H9 (cell line): ENCODE results near the gene RAP1GAP. TPM values are rescaled to one million over a fixed set of nuclear protein-coding genes. Genes with fewer than 3 reads are reported as not detected.

ENCODE experiments used
- DNase-seq: peaks from one replicate; pipeline ENCODE4 v3.0.0-alpha.2; 2017
- H2AFZ ChIP-seq: one replicate; pipeline ENCODE4 v1.6.1; 2013; ENCODE audit warnings: mild to moderate bottlenecking, low read length, control low read depth, moderate library complexity
- H2AK5ac ChIP-seq: 2 replicates; pipeline ENCODE4 v1.6.1; 2013; ENCODE audit warnings: low read length, control low read depth, mixed read lengths; ENCODE audit not compliant: insufficient read length
- H2BK120ac ChIP-seq: one replicate; pipeline ENCODE4 v1.6.1; 2013; ENCODE audit warnings: low read depth, mild to moderate bottlenecking, low read length, control low read depth, inconsistent platforms; ENCODE audit not compliant: poor library complexity, severe bottlenecking
- H2BK12ac ChIP-seq: 2 replicates; pipeline ENCODE4 v1.6.1; 2013; ENCODE audit warnings: low read length, control low read depth, mixed read lengths, low read depth; ENCODE audit not compliant: insufficient read length
- H2BK15ac ChIP-seq: 2 replicates; pipeline ENCODE4 v1.6.1; 2013; ENCODE audit warnings: low read depth, low read length, control low read depth
- H2BK20ac ChIP-seq: one replicate; pipeline ENCODE4 v1.6.1; 2013; ENCODE audit warnings: low read depth, mild to moderate bottlenecking, low read length, control low read depth, inconsistent platforms; ENCODE audit not compliant: poor library complexity, severe bottlenecking
- H2BK5ac ChIP-seq: 2 replicates; pipeline ENCODE4 v1.6.1; 2013; ENCODE audit warnings: low read length, control low read depth, mixed read lengths; ENCODE audit not compliant: insufficient read length
- H3K14ac ChIP-seq: 2 replicates; pipeline ENCODE4 v1.6.1; 2013; ENCODE audit warnings: low read length, control low read depth; ENCODE audit not compliant: insufficient read depth
- H3K18ac ChIP-seq: 2 replicates; pipeline ENCODE4 v1.6.1; 2013; ENCODE audit warnings: low read depth, mild to moderate bottlenecking, mixed read lengths, low read length, control low read depth; ENCODE audit not compliant: insufficient read length
- H3K23ac ChIP-seq: 2 replicates; pipeline ENCODE4 v1.6.1; 2013; ENCODE audit warnings: low read length, control low read depth, mixed read lengths, low read depth; ENCODE audit not compliant: insufficient read length
- H3K23me2 ChIP-seq: 2 replicates; pipeline ENCODE4 v1.6.1; 2013; ENCODE audit warnings: low read depth, mild to moderate bottlenecking, mixed read lengths, low read length, control low read depth; ENCODE audit not compliant: insufficient read length, poor library complexity, severe bottlenecking
- H3K27ac ChIP-seq: 2 replicates; pipeline ENCODE4 v1.5.1; 2013; ENCODE audit warnings: low read length, control low read depth, mixed read lengths, low read depth; ENCODE audit not compliant: insufficient read length
- H3K27me3 ChIP-seq: 2 replicates; pipeline ENCODE4 v1.6.1; 2013; ENCODE audit warnings: low read length, control low read depth, inconsistent platforms; ENCODE audit not compliant: insufficient read depth
- H3K4ac ChIP-seq: 2 replicates; pipeline ENCODE4 v1.6.1; 2013; ENCODE audit warnings: low read depth, mild to moderate bottlenecking, control low read depth, inconsistent platforms, low read length, moderate library complexity
- H3K4me1 ChIP-seq: 2 replicates; pipeline ENCODE4 v1.6.1; 2013; ENCODE audit warnings: low read length, control low read depth, inconsistent platforms; ENCODE audit not compliant: insufficient read depth
- H3K4me2 ChIP-seq: 2 replicates; pipeline ENCODE4 v1.6.1; 2013; ENCODE audit warnings: low read length, control low read depth, mixed read lengths; ENCODE audit not compliant: insufficient read length, insufficient read depth
- H3K56ac ChIP-seq: 2 replicates; pipeline ENCODE4 v1.6.1; 2013; ENCODE audit warnings: low read depth, mild to moderate bottlenecking, mixed read lengths, low read length, control low read depth; ENCODE audit not compliant: insufficient read length
- H3K79me1 ChIP-seq: 2 replicates; pipeline ENCODE4 v1.6.1; 2013; ENCODE audit warnings: low read depth, mild to moderate bottlenecking, moderate library complexity, low read length, control low read depth, inconsistent platforms; ENCODE audit not compliant: insufficient read depth, poor library complexity, severe bottlenecking
- H3K79me2 ChIP-seq: 2 replicates; pipeline ENCODE4 v1.6.1; 2013; ENCODE audit warnings: low read length, control low read depth, inconsistent platforms; ENCODE audit not compliant: insufficient read depth
- H3K9ac ChIP-seq: 2 replicates; pipeline ENCODE4 v1.6.1; 2013; ENCODE audit warnings: low read length, control low read depth, mixed read lengths; ENCODE audit not compliant: insufficient read length; ENCODE audit errors: extremely low read depth
- H3K9me3 ChIP-seq: one replicate; pipeline ENCODE4 v1.6.1; 2013; ENCODE audit warnings: low read depth, low read length, inconsistent platforms; ENCODE audit not compliant: control insufficient read depth
- H3T11ph ChIP-seq: one replicate; pipeline ENCODE4 v1.6.1; 2013; ENCODE audit warnings: mild to moderate bottlenecking, low read length, control low read depth, inconsistent platforms
- H4K20me1 ChIP-seq: one replicate; pipeline ENCODE4 v1.6.1; 2013; ENCODE audit not compliant: control insufficient read depth, insufficient read length, insufficient read depth
- H4K5ac ChIP-seq: 2 replicates; pipeline ENCODE4 v1.6.1; 2013; ENCODE audit warnings: low read depth, mild to moderate bottlenecking, mixed read lengths, low read length, control low read depth; ENCODE audit not compliant: insufficient read length
- H4K8ac ChIP-seq: replicated peaks from 2 replicates; pipeline ENCODE4 v1.6.1; 2013; ENCODE audit warnings: low read length, control low read depth, mixed read lengths, low read depth; ENCODE audit not compliant: insufficient read length
- H4K91ac ChIP-seq: 2 replicates; pipeline ENCODE4 v1.6.1; 2013; ENCODE audit warnings: low read depth, mild to moderate bottlenecking, moderate library complexity, mixed read lengths, low read length, control low read depth; ENCODE audit not compliant: insufficient read length
- H3K27ac Mint-ChIP-seq, 3 experiments: 2 replicates in 2 of 3; 3 replicates in 1 of 3; pipeline ENCODE4 v1.8.0; 2020 to 2021; ENCODE audit warnings: mixed read lengths in 3 of 3, mild to moderate bottlenecking in 1 of 3, moderate library complexity in 1 of 3
- H3K27me3 Mint-ChIP-seq: 2 replicates; pipeline ENCODE4 v1.8.0; 2021; ENCODE audit warnings: low read depth, mild to moderate bottlenecking, moderate library complexity, mixed read lengths
- H3K36me3 Mint-ChIP-seq, 3 experiments: 2 replicates in 2 of 3; 3 replicates in 1 of 3; pipeline ENCODE4 v1.8.0; 2020 to 2021; ENCODE audit warnings: low read depth in 3 of 3, mixed read lengths in 3 of 3; ENCODE audit not compliant: insufficient read depth in 1 of 3
- H3K4me1 Mint-ChIP-seq, 2 experiments: 2 replicates each; pipeline ENCODE4 v1.8.0; 2020; ENCODE audit warnings: mixed read lengths in 2 of 2
- H3K4me3 Mint-ChIP-seq, 2 experiments: 2 replicates in 1 of 2; 3 replicates in 1 of 2; pipeline ENCODE4 v1.8.0; 2020 to 2021; ENCODE audit warnings: mild to moderate bottlenecking in 2 of 2, mixed read lengths in 2 of 2, moderate library complexity in 1 of 2
- H3K9me3 Mint-ChIP-seq, 2 experiments: 2 replicates in 1 of 2; 3 replicates in 1 of 2; pipeline ENCODE4 v1.8.0; 2020; ENCODE audit warnings: mild to moderate bottlenecking in 2 of 2, mixed read lengths in 2 of 2, moderate library complexity in 1 of 2
- WGBS: extraction: QIAGEN DNeasy Blood & Tissue Kit; methylation state at CpG from one replicate; pipeline ENCODE4 v1.1.7; 2013; ENCODE audit warnings: missing lambda C conversion rate, low lambda C conversion rate, mixed read lengths; ENCODE audit not compliant: insufficient read length; ENCODE audit errors: extremely low coverage; 5-methylcytosine and 5-hydroxymethylcytosine counted together
- total RNA-seq: library from RNA; stranded (reverse); gene quantifications from 2 replicates; pipeline ENCODE4 v1.2.1, GENCODE V29; 2021
- TF ChIP-seq, protein P1 (sequence below): fragments of 200-600 bp; sonication (generic); conservative IDR thresholded peaks from 3 replicates; pipeline ENCODE4 v1.8.0; 2021; ENCODE audit warnings: antibody characterized with exemption, mild to moderate bottlenecking

The RAP1GAP gene
- total RNA-seq, 1 experiment from 2014 or later = 7.9 TPM

DNA sequence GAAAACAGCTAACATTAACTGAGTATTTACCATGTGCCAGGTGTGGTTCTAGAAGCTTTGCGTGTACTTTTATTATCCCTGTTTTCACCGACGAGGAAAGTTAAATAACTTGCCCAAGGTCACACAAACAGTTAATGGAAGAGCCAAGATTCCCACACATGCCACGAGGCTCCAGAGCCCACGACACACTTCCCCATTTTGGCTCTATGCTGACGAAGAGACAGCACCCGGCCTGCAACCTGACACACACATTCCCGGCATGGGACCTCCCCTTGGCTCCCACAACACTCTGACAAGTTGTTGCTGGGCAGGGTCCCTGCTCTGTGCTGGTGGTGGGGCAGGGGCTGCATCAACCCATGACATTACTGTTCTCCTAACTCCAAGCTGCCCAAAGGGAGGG lies 52.8 kb downstream of the RAP1GAP start:
- Histone ChIP-seq H3K56ac (no peak overlapping the region), H3K79me1 (no peaks in the 10 kb centered on the region), H3K18ac (no peak overlapping the region), H3K4me2 (no peak overlapping the region), H4K8ac (no peak overlapping the region), H3T11ph (no peak overlapping the region), H2AFZ (no peak overlapping the region), H2BK5ac (no peak overlapping the region), H3K9ac (no peak overlapping the region), H3K4me1 (no peaks in the 10 kb centered on the region; the same call in 1 of the 2 replicates), H3K9me3 (no peaks in the 10 kb centered on the region), H2BK120ac (no peak overlapping the region), H3K14ac (no peak overlapping the region), H3K27me3 (no peaks in the 10 kb centered on the region; the same call in 1 of the 2 replicates), H2AK5ac (no peak overlapping the region), H2BK12ac (no peak overlapping the region), H3K23ac (no peak overlapping the region), H2BK20ac (no peak overlapping the region), H2BK15ac (no peak overlapping the region), H3K79me2 (no peaks in the 10 kb centered on the region), H4K5ac (no peak overlapping the region), H3K4ac (no peak overlapping the region), H3K23me2 (peaks cover 4% of the 10 kb centered on the region), H4K20me1 (no peaks in the 10 kb centered on the region), H3K27ac (no peak overlapping the region), H4K91ac (no peak overlapping the region)
- Mint-ChIP-seq H3K4me3 (no peak overlapping the region; a peak in 1 of 5 replicates), H3K4me1 (peaks cover 7 to 24% of the 10 kb centered on the region in 2 experiments), H3K27ac (no peak overlapping the region), H3K9me3 (no peaks in the 10 kb centered on the region; a peak in 1 of 5 replicates), H3K27me3 (peaks cover 4% of the 10 kb centered on the region), H3K36me3 (no peaks in the 10 kb centered on the region; a peak in 2 of 7 replicates)
- WGBS = no CpG with 5 or more reads among the region's 8 CpGs
- DNase-seq = no peak
- TF ChIP-seq, protein P1, sequence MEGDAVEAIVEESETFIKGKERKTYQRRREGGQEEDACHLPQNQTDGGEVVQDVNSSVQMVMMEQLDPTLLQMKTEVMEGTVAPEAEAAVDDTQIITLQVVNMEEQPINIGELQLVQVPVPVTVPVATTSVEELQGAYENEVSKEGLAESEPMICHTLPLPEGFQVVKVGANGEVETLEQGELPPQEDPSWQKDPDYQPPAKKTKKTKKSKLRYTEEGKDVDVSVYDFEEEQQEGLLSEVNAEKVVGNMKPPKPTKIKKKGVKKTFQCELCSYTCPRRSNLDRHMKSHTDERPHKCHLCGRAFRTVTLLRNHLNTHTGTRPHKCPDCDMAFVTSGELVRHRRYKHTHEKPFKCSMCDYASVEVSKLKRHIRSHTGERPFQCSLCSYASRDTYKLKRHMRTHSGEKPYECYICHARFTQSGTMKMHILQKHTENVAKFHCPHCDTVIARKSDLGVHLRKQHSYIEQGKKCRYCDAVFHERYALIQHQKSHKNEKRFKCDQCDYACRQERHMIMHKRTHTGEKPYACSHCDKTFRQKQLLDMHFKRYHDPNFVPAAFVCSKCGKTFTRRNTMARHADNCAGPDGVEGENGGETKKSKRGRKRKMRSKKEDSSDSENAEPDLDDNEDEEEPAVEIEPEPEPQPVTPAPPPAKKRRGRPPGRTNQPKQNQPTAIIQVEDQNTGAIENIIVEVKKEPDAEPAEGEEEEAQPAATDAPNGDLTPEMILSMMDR = no peak
